Lower lobe of right lung (tissue), 2 donors: Measurements from ENCODE around the gene HTRA3. TPM values are rescaled to one million over a fixed set of nuclear protein-coding genes. Genes with fewer than 3 reads are reported as not detected.
A peak's percentile ranks its signal among the peaks of the same experiment; 100 is the strongest.

ENCODE experiments used
- ATAC-seq, 2 donors: fragments of 200-7000 bp; cut with Tn5 transposase; one replicate each; pipeline ENCODE4 v1.9.1; 2020 to 2022; ENCODE audit warnings: mild to moderate bottlenecking in 2 of 2, moderate library complexity in 2 of 2
- DNase-seq: peaks from one replicate; pipeline ENCODE4 v3.0.0-alpha.2; 2020
- H3K27ac ChIP-seq: fragments of 200-600 bp; one replicate; pipeline ENCODE4 v1.8.0; 2022
- H3K27me3 ChIP-seq: fragments of 200-600 bp; one replicate; pipeline ENCODE4 v1.8.0; 2022; ENCODE audit warnings: low read depth
- H3K36me3 ChIP-seq: fragments of 200-600 bp; one replicate; pipeline ENCODE4 v1.8.0; 2022; ENCODE audit warnings: mild to moderate bottlenecking
- H3K4me1 ChIP-seq: fragments of 200-600 bp; one replicate; pipeline ENCODE4 v1.8.0; 2022
- H3K4me3 ChIP-seq: fragments of 200-600 bp; one replicate; pipeline ENCODE4 v1.8.0; 2022; ENCODE audit warnings: mild to moderate bottlenecking
- H3K9me3 ChIP-seq: fragments of 200-600 bp; one replicate; pipeline ENCODE4 v1.8.0; 2022
- intact Hi-C: fragments of 100-400 bp; cut with DNase I; formaldehyde crosslinking; loops from one replicate; pipeline ENCODE4 v1.11.0; 2022
- total RNA-seq: library from RNA; stranded (reverse); fragmentation: NEBNext Ultra II Directional; extraction: Animal tissue kit (Norgen Biotek cat#: 25700); gene quantifications from one replicate; pipeline ENCODE4 v1.2.1, GENCODE V29; 2021
- TF ChIP-seq, protein P1 (sequence below): fragments of 200-600 bp; IDR thresholded peaks from one replicate; pipeline ENCODE4 v1.8.0; 2022; ENCODE audit warnings: antibody characterized with exemption, mild to moderate bottlenecking
- donor health status: DM: no; HTN: yes; CAD: no; lungs with severe emphysema.

Gene HTRA3
- total RNA-seq, 1 donor from 2014 or later, result 15.5 TPM

DNA sequence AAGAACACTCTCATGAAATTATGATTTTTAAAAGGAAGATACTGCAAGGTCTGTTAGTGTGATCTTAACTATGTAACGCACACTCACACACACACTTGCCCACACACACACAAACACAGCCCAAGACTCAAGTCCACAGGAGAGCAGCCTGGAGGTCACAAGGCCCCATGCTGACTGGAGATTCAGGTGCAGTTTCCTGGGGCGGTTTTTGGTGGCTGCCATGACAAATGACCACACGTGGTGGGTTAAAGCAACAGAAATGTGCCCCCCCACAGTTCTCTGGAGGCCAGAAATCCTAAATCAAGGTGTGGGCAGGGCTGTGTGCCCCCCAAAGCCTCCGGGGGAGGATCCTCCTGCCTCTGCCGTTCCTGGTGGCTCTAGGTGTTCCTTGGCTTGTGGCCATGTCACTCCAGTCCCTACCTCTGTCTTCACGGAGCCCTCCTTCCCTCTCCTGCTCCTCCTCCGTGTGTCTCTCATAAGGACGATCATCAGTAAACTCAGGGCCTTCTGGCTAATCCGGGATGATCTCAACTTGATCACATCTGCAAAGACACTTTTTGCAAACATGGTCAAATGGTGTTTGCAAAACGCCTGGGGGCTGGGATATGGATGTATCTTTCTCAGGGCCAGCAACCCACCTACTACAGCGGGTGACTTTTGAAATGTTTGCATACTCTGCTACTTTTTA, 9.7 kb upstream of the HTRA3 start:
- no peak for ATAC-seq
- no peak overlapping the region for H3K4me3 ChIP-seq
- peaks cover 11% of the 10 kb centered on the region for H3K4me1 ChIP-seq
- intact Hi-C loops, result no loop called here
- no peaks in the 10 kb centered on the region for H3K9me3 ChIP-seq
- no peaks in the 10 kb centered on the region for H3K27me3 ChIP-seq
- no peaks in the 10 kb centered on the region for H3K36me3 ChIP-seq
- DNase-seq, result no peak
- H3K27ac ChIP-seq, result no peak overlapping the region
- TF ChIP-seq, protein P1, sequence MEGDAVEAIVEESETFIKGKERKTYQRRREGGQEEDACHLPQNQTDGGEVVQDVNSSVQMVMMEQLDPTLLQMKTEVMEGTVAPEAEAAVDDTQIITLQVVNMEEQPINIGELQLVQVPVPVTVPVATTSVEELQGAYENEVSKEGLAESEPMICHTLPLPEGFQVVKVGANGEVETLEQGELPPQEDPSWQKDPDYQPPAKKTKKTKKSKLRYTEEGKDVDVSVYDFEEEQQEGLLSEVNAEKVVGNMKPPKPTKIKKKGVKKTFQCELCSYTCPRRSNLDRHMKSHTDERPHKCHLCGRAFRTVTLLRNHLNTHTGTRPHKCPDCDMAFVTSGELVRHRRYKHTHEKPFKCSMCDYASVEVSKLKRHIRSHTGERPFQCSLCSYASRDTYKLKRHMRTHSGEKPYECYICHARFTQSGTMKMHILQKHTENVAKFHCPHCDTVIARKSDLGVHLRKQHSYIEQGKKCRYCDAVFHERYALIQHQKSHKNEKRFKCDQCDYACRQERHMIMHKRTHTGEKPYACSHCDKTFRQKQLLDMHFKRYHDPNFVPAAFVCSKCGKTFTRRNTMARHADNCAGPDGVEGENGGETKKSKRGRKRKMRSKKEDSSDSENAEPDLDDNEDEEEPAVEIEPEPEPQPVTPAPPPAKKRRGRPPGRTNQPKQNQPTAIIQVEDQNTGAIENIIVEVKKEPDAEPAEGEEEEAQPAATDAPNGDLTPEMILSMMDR, result no peak

DNA sequence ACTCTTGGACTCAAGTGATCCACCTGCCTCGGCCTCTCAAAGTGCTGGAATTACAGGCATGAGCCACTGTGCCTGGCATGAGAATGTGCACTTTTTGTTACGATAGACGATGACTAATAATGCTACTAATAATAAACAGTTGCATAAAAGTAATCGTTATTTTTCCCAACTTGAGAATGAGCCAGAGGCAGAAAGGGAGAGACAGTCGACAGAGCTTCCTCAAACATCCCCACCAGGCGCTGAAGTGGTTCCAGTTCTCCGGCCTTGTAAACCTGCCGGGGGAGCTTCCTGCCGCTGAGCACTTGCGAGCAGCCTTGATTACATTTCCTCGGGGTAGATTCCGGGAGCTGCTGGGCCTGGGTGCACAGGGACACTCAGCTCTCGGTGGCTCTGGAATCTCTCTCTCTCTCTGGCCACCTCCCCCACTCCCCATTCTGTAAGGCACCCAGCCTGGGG, 8.9 kb upstream of the HTRA3 start:
- no peak for DNase-seq
- TF ChIP-seq, protein P1, result no peak
- Histone ChIP-seq H3K4me3 (no peak overlapping the region), H3K36me3 (no peaks in the 10 kb centered on the region), H3K27me3 (no peaks in the 10 kb centered on the region), H3K9me3 (no peaks in the 10 kb centered on the region), H3K4me1 (peaks cover 11% of the 10 kb centered on the region), H3K27ac (no peak overlapping the region)
- ATAC-seq, result peak; percentile 8 to 60
- intact Hi-C loops, result no loop called here

DNA sequence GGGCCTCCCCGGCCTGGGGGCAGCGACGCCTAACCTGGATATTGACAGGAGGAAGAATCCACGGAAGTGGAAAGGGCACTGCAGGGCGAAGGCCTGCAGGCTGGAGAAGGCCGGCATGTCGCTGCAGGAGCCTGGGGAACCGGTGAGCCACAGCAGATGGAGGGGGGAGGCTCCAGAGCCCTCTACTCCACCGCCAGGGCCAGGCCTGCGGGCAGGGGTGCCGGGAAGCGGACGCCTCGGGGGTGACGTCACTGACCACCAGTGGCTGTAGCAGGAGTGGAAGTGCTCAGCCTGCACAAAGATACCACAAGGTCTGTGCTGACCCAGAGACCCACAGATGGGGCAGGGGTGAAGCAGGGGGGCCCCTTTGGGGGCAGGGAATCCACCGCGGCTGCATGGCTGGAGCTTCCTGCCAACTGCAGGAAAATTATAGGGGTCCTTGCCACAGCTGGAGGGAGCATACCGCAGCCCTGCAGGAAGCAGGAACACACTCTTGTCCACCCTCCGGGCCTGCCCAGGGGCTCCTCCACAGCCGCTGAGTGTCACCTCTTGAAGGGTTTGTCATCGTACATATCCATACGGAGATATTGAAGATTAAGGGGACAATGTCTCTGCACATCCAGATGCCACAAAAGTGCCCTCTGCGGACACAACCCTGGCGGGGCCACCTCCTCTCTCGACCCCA, 7.6 kb upstream of the HTRA3 start:
- no peak overlapping the region for H3K27ac ChIP-seq
- TF ChIP-seq, protein P1, result no peak
- no peaks in the 10 kb centered on the region for H3K27me3 ChIP-seq
- H3K36me3 ChIP-seq, result no peaks in the 10 kb centered on the region
- ATAC-seq (peak; percentile 16 to 26), DNase-seq (no peak)
- H3K4me1 ChIP-seq, result peaks cover 16% of the 10 kb centered on the region
- H3K9me3 ChIP-seq, result no peaks in the 10 kb centered on the region
- no peak overlapping the region for H3K4me3 ChIP-seq
- intact Hi-C loops, result no loop called here

DNA sequence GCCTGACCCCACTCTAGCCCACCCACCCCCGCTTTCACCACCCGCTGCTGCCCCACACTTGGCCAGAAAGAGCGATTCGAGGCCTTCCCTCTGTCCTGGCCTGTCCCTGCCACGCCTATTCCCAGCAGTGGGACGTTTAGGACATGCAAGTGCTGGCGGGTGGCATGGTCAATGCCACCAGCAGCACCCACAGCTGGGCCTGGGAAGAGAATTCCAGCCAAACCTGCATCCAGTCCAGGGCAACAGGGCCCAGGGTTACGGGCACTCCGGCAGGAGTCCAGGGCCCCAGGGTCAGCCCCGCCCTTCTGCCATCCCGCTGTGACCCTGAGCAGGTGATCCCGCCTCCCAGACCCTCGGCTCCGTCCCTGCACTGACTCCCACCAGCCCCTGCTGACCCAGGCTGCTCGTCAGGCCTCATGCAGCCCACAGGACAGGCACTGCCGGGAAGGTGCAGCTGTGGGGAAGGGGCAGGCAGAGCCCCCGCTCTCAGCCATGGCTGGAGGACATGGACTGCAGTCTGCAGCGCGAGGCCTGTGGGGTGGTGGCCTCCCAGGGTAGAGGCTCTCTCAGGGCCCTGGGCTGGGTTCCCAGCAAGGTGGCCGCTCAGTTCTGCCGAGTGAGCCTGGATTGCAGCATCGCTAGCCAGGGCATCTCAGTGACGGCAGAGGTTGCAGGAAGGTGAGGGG, 6.8 kb upstream of the HTRA3 start:
- intact Hi-C loops, result no loop called here
- H3K9me3 ChIP-seq, result no peaks in the 10 kb centered on the region
- no peaks in the 10 kb centered on the region for H3K27me3 ChIP-seq
- ATAC-seq (no peak), DNase-seq (no peak)
- TF ChIP-seq, protein P1, result no peak
- H3K36me3 ChIP-seq, result no peaks in the 10 kb centered on the region
- no peak overlapping the region for H3K27ac ChIP-seq
- no peak overlapping the region for H3K4me3 ChIP-seq
- H3K4me1 ChIP-seq, result peaks cover 23% of the 10 kb centered on the region

DNA sequence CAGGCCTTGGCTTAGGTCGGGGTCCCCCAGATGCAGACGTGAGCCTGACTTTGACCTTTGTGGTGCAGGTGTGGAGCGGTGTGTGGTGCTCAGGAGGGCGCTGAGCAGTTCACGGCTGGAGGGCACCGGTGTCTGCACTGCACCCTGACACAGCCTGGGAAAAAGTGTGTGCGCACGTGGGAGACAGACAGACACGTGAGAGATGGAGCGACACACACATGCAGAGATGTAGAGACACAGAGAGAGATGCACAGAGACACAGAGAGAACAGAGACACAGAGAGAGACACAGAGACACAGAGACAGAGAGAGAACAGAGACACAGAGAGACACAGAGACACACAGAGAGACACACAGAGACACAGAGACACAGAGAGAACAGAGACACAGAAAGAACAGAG, 6.2 kb upstream of the HTRA3 start:
- Histone ChIP-seq H3K9me3 (no peaks in the 10 kb centered on the region), H3K4me1 (peaks cover 27% of the 10 kb centered on the region), H3K4me3 (no peak overlapping the region), H3K27me3 (no peaks in the 10 kb centered on the region), H3K27ac (no peak overlapping the region), H3K36me3 (no peaks in the 10 kb centered on the region)
- TF ChIP-seq, protein P1, result no peak
- no peak for ATAC-seq
- intact Hi-C loops, result no loop called here
- no peak for DNase-seq
